Measurements from ENCODE around the gene TIMELESS.
A peak's percentile ranks its signal among the peaks of the same experiment; 100 is the strongest.
"Not testable (repeated sequence)": the region's sequence is repeated elsewhere in the genome, so short reads cannot be mapped to it uniquely, and the experiment has no call there.

TIMELESS gene, protein sequence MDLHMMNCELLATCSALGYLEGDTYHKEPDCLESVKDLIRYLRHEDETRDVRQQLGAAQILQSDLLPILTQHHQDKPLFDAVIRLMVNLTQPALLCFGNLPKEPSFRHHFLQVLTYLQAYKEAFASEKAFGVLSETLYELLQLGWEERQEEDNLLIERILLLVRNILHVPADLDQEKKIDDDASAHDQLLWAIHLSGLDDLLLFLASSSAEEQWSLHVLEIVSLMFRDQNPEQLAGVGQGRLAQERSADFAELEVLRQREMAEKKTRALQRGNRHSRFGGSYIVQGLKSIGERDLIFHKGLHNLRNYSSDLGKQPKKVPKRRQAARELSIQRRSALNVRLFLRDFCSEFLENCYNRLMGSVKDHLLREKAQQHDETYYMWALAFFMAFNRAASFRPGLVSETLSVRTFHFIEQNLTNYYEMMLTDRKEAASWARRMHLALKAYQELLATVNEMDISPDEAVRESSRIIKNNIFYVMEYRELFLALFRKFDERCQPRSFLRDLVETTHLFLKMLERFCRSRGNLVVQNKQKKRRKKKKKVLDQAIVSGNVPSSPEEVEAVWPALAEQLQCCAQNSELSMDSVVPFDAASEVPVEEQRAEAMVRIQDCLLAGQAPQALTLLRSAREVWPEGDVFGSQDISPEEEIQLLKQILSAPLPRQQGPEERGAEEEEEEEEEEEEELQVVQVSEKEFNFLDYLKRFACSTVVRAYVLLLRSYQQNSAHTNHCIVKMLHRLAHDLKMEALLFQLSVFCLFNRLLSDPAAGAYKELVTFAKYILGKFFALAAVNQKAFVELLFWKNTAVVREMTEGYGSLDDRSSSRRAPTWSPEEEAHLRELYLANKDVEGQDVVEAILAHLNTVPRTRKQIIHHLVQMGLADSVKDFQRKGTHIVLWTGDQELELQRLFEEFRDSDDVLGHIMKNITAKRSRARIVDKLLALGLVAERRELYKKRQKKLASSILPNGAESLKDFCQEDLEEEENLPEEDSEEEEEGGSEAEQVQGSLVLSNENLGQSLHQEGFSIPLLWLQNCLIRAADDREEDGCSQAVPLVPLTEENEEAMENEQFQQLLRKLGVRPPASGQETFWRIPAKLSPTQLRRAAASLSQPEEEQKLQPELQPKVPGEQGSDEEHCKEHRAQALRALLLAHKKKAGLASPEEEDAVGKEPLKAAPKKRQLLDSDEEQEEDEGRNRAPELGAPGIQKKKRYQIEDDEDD

DNA sequence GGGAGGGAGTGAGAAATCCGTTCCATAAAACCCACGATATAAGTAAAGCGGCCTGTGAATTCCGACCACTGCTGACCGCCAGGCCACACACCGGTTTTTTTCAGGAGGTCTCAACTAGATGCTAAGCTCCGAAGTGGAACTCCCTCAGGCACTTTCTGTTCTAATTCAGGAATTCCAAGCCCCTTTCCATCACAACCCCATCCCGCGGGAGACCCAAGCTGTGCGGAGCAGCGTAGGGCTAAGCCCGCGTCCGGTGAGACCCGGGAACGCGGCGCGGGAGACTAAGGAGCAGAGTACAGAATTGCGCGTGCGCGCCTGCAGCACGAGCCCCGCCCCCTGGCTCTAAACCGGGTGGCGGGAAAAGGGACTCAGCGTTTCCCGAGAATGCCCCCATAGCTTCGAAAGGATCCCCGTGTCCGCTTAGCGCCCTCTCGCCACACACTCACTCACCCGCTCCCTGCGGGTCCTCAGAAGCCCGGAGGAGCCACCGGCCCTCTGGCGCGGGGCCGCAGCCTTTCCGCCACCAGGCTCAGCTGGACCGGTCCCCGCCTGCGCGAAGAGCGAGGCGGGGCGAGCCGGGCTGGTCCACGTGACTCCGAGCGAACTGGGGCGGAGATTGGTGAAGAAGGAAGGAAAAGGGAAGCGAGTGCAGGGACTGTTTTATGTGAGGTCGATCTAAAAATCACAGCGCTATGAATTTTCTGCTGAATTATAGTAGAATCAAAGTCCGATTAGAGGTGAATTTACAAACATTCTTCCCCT, at the start of gene TIMELESS:
Gene TIMELESS, minus strand, starts transcription at position 567 of the 762 bp plus-strand sequence. CDS start 15,256 bp downstream, outside the sequence.
- TF ChIP-seq, protein P1, sequence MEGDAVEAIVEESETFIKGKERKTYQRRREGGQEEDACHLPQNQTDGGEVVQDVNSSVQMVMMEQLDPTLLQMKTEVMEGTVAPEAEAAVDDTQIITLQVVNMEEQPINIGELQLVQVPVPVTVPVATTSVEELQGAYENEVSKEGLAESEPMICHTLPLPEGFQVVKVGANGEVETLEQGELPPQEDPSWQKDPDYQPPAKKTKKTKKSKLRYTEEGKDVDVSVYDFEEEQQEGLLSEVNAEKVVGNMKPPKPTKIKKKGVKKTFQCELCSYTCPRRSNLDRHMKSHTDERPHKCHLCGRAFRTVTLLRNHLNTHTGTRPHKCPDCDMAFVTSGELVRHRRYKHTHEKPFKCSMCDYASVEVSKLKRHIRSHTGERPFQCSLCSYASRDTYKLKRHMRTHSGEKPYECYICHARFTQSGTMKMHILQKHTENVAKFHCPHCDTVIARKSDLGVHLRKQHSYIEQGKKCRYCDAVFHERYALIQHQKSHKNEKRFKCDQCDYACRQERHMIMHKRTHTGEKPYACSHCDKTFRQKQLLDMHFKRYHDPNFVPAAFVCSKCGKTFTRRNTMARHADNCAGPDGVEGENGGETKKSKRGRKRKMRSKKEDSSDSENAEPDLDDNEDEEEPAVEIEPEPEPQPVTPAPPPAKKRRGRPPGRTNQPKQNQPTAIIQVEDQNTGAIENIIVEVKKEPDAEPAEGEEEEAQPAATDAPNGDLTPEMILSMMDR (IDR thresholded peaks at IDR 0.05; ENCODE audit: low read depth, low read length): no peak
- DNase-seq (ENCODE audit: extremely low read depth, low read depth): peak; percentile 59

DNA sequence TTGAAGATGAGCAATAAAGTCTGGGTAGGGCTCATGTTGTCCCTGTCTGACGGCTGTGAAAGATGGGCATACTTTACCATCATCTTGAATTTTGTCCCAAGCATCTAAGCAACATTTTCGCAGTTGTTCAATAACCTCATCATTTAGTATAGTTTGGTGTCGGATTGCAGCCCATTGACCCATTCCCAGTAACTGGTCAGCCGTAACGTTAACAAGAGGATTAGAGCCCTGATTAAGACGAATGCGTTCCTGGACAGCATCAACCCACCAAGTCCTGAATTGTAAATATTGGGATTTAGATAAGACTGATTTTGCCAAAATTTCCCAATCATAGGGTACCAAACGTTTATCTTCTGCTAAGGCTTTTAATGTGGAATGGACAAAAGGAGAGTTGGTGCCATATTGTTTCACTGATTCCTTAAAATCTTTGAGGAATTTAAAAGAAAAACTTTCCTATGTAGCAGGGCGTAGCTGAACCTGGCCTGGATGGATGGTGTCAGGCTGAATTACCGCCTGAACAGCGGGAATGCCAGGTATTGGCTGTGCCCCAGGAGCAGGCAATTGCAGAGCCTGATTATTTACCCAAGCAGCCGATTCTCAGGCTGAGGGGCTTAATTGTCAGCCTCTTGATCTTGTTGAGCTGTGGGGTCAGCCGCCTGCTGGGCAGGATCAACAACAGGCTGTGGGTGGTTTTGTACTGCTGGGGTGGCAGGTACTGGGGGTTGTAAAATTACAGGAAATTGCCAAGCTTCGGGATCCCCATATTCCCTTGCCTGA, 49.1 kb upstream of the TIMELESS start:
- not testable (repeated sequence) for DNase-seq (ENCODE audit: extremely low read depth, low read depth)

DNA sequence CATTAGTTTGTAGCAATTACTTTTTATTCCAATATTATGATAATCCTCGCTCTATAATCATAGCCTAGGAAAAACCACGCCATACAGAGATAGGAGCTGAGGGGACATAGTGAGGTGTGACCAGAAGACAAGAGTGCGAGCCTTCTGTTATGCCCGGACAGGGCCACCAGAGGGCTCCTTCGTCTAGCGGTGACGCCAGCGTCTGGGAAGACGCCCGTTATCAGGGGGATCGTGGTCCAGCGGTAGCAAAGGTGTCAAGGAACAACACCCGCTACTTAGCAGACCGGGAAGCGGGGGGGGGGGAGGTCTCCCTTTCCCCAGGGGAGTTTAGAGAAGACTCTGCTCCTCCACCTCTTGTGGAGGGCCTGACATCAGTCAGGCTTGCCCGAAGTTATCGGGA, 47.5 kb upstream of the TIMELESS start:
- TF ChIP-seq, protein P1 (IDR thresholded peaks at IDR 0.05; ENCODE audit: low read depth, low read length): peak; percentile 44
- DNase-seq (ENCODE audit: extremely low read depth, low read depth): not testable (repeated sequence)

DNA sequence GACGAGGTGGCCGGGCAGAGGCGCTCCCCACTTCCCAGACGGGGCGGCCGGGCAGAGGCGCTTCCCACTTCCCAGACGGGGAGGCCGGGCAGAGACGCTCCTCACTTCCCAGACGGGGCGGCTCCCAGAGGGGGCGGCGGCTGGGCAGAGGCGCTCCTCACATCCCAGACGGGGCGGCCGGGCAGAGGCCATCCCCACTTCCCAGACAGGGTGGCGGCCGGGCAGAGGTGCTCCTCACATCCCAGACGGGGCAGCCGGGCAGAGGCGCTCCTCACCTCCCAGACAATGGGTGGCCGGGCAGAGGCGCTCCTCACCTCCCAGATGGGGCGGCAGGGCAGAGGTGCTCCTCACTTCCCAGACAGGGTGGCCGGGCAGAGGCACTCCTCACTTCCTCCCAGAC, 45.3 kb upstream of the TIMELESS start:
- not testable (repeated sequence) for DNase-seq (ENCODE audit: extremely low read depth, low read depth)

DNA sequence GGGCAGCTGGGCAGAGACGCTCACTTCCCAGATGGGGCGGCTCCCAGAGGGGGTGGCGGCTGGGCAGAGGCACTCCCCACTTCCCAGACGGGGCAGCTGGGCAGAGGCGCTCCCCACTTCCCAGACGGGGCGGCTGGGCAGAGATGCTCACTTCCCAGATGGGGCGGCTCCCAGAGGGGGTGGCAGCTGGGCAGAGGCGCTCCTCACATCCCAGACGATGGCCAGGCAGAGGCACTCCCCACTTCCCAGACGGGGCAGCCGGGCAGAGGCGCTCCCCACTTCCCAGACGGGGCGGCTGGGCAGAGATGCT, 44.8 kb upstream of the TIMELESS start:
- not testable (repeated sequence) for DNase-seq (ENCODE audit: extremely low read depth, low read depth)

DNA sequence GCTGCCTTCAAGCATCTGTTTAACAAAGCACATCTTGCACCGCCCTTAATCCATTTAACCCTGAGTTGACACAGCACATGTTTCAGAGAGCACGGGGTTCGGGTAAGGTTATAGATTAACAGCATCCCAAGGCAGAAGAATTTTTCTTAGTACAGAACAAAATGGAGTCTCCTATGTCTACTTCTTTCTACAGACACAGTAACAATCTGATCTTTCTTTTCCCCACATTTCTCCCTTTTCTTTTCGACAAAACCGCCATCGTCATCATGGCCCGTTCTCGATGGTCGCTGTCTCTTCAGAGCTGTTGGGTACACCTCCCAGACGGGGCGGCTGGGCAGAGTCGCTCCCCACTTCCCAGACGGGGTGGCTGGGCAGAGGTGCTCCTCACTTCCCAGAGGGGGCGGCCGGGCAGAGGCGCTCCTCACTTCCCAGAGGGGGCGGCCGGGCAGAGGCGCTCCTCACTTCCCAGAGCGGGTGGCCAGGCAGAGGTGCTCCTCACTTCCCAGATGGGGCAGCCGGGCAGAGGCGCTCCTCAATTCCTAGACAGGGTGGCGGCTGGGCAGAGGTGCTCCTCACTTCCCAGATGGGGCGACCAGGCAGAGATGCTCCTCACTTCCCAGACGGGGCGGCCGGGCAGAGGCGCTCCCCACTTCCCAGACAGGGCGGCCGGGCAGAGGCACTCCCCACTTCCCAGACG, 44.3 kb upstream of the TIMELESS start:
- not testable (repeated sequence) for DNase-seq (ENCODE audit: extremely low read depth, low read depth)

DNA sequence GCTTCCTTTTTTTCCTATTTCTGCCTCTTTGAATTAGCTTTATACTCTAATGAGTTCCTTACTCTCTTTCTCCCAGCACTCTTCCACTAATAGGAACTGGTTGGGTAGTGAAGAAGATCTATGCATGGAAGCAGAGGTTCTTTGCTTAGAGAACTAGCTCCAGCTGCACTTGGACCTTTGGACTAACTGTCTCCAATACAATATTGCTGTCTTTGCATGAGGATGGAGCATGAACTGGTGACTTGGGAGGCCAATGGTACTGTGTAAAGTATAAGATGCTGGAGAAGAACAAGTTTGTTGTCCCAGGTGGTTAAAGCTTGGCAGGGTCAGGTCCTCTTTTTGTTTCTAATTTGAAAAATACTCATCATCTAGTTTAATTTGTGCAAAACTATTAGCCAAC, 41.1 kb upstream of the TIMELESS start:
- no peak for DNase-seq (ENCODE audit: extremely low read depth, low read depth)
- TF ChIP-seq, protein P1 (IDR thresholded peaks at IDR 0.05; ENCODE audit: low read depth, low read length): no peak

DNA sequence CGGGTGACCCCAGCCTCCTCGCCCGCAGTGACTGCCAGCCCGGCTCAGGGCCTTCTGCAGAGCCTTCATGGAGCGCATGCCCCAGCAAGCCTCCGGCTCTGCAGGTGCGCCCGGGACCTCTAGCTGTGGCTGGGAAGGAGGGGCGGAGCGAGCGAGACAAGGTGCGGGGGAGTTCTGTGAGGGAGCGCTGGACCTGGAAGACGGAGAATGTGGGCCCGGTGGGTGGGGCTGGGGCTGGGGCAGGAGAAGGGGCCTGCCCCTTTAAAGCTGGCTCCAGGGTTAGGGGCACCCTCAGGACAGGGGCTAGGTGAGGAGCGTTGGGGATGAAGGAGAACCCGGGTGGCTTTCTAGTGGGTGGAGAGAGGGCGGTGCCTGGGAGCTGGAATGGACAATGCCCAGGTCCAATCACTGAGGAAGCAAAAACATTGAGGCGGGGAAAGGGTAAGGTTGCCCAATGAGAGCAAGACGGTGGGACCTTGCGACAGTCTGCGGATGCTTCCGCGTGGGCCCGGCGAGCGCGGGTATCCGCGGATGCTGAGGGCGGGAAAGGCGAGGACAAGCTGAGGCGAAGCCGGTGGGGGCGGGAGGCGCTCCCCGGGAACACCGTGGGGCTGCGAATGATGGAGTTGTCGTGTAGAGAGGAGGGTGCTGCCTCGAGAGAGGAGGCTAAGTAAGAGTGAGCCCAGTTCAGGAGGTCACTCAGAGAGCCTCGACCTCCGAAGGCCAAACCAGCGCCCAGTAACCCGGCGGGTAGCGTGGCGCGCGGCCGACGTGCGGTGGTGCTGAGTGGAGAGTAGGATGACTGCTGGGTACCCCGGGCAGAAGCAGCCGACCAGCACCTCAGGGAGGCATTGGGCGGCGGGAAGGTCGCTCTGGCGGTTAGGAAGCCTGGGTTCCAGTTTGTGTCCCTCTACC, 39.1 kb upstream of the TIMELESS start, which contains the start of gene GLS2:
Gene GLS2, minus strand, starts transcription at position 121 of the 915 bp plus-strand sequence. Its CDS starts 43 bp downstream, at position 78.
- DNase-seq (ENCODE audit: extremely low read depth, low read depth): peak; percentile 36
- TF ChIP-seq, protein P1 (IDR thresholded peaks at IDR 0.05; ENCODE audit: low read depth, low read length): no peak

Data from AG09319 (cell line).